GM12878 (cell line): ENCODE results near the gene NUMA1.

ENCODE experiments used
- EZH2 ChIP-seq: IDR thresholded peaks from 2 replicates; pipeline ENCODE4 v1.6.1; 2012; ENCODE audit warnings: low read depth, mild to moderate bottlenecking, control low read depth, inconsistent platforms, low read length, borderline replicate concordance; ENCODE audit not compliant: control insufficient read depth
- JUND ChIP-seq: IDR thresholded peaks from 2 replicates; pipeline ENCODE4 v1.6.1; 2012; ENCODE audit warnings: low read depth, mild to moderate bottlenecking, low read length, improper control_type of control experiment, moderate library complexity
- MTA3 ChIP-seq: IDR thresholded peaks from 2 replicates; pipeline ENCODE4 v1.6.1; 2012; ENCODE audit warnings: low read length, inconsistent platforms, borderline replicate concordance
- POLR2A ChIP-seq: IDR thresholded peaks from 2 replicates; pipeline ENCODE4 v1.6.1; 2011; ENCODE audit warnings: low read depth, mild to moderate bottlenecking, low read length
- SIN3A ChIP-seq: IDR thresholded peaks from 2 replicates; pipeline ENCODE4 v1.6.1; 2012; ENCODE audit warnings: low read depth, low read length, improper control_type of control experiment
- TF ChIP-seq, protein P1 (sequence below): IDR thresholded peaks from 2 replicates; pipeline ENCODE4 v1.6.1; 2011; ENCODE audit warnings: low read depth, mild to moderate bottlenecking, low read length, moderate library complexity, borderline replicate concordance; ENCODE audit errors: extremely low read depth
- TF ChIP-seq, protein P2 (sequence below): fragments of 450-650 bp; IDR thresholded peaks from 2 replicates; pipeline ENCODE4 v1.6.1; 2016; ENCODE audit warnings: mild to moderate bottlenecking
- TF ChIP-seq, protein P3 (sequence below), 3 experiments: IDR thresholded peaks in 2 of 3; conservative IDR thresholded peaks in 1 of 3; 2 replicates each; pipeline ENCODE4 v1.5.1; 2011; ENCODE audit warnings: low read depth in 3 of 3, low read length in 3 of 3, mild to moderate bottlenecking in 3 of 3, control low read depth in 2 of 3, moderate library complexity in 2 of 3, inconsistent platforms in 1 of 3, mixed read lengths in 1 of 3; ENCODE audit not compliant: control insufficient read depth in 2 of 3, insufficient read depth in 1 of 3; ENCODE audit errors: extremely low read depth in 1 of 3
- TF ChIP-seq, protein P4 (sequence below): IDR thresholded peaks from 2 replicates; pipeline ENCODE4 v1.6.1; 2012; ENCODE audit warnings: low read depth, low read length, improper control_type of control experiment
- TF ChIP-seq, protein P5 (sequence below): fragments of 450-650 bp; IDR thresholded peaks from 2 replicates; pipeline ENCODE4 v1.6.1; 2016; ENCODE audit warnings: mild to moderate bottlenecking, moderate library complexity, borderline replicate concordance
- TF ChIP-seq, protein P6 (sequence below): fragments of 450-650 bp; IDR thresholded peaks from 2 replicates; pipeline ENCODE4 v1.6.1; 2017; ENCODE audit warnings: antibody characterized with exemption, mild to moderate bottlenecking, moderate library complexity

DNA sequence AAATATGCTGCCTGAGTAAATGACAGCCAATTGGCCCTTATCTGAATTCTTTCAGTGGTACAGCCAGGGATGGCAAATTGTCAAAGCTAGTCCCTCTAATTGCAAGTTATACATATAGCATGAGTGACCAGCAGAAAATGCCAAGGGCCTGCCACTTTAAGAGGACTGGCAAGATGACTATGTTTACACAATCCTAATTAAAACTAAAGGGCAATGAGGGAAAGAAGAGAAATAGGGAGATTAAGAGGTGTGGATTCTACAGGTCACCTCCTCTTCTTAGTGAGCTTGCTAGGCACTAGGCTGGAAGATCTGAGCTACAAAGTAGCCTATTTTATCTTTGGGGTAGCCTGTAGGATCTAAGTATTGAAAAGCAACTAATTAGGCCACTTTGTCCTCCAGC is 13.5 kb downstream of the NUMA1 start:
- no peak for TF ChIP-seq SIN3A
- no peak for TF ChIP-seq POLR2A
- TF ChIP-seq, protein P1, sequence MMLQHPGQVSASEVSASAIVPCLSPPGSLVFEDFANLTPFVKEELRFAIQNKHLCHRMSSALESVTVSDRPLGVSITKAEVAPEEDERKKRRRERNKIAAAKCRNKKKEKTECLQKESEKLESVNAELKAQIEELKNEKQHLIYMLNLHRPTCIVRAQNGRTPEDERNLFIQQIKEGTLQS = no peak
- TF ChIP-seq, protein P2, sequence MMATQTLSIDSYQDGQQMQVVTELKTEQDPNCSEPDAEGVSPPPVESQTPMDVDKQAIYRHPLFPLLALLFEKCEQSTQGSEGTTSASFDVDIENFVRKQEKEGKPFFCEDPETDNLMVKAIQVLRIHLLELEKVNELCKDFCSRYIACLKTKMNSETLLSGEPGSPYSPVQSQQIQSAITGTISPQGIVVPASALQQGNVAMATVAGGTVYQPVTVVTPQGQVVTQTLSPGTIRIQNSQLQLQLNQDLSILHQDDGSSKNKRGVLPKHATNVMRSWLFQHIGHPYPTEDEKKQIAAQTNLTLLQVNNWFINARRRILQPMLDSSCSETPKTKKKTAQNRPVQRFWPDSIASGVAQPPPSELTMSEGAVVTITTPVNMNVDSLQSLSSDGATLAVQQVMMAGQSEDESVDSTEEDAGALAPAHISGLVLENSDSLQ = no peak
- TF ChIP-seq, protein P3, sequence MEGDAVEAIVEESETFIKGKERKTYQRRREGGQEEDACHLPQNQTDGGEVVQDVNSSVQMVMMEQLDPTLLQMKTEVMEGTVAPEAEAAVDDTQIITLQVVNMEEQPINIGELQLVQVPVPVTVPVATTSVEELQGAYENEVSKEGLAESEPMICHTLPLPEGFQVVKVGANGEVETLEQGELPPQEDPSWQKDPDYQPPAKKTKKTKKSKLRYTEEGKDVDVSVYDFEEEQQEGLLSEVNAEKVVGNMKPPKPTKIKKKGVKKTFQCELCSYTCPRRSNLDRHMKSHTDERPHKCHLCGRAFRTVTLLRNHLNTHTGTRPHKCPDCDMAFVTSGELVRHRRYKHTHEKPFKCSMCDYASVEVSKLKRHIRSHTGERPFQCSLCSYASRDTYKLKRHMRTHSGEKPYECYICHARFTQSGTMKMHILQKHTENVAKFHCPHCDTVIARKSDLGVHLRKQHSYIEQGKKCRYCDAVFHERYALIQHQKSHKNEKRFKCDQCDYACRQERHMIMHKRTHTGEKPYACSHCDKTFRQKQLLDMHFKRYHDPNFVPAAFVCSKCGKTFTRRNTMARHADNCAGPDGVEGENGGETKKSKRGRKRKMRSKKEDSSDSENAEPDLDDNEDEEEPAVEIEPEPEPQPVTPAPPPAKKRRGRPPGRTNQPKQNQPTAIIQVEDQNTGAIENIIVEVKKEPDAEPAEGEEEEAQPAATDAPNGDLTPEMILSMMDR (IDR thresholded peaks at IDR 0.05 in 2 of 3, conservative IDR thresholded peaks at IDR 0.05 in 1 of 3; ENCODE audit: control insufficient read depth in 2 of 3, extremely low read depth in 1 of 3, insufficient read depth in 1 of 3, low read depth in 3 of 3, low read length in 3 of 3) = no peak
- no peak for TF ChIP-seq EZH2
- TF ChIP-seq, protein P4, sequence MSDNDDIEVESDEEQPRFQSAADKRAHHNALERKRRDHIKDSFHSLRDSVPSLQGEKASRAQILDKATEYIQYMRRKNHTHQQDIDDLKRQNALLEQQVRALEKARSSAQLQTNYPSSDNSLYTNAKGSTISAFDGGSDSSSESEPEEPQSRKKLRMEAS = no peak
- TF ChIP-seq MTA3 = no peak
- TF ChIP-seq, protein P5, sequence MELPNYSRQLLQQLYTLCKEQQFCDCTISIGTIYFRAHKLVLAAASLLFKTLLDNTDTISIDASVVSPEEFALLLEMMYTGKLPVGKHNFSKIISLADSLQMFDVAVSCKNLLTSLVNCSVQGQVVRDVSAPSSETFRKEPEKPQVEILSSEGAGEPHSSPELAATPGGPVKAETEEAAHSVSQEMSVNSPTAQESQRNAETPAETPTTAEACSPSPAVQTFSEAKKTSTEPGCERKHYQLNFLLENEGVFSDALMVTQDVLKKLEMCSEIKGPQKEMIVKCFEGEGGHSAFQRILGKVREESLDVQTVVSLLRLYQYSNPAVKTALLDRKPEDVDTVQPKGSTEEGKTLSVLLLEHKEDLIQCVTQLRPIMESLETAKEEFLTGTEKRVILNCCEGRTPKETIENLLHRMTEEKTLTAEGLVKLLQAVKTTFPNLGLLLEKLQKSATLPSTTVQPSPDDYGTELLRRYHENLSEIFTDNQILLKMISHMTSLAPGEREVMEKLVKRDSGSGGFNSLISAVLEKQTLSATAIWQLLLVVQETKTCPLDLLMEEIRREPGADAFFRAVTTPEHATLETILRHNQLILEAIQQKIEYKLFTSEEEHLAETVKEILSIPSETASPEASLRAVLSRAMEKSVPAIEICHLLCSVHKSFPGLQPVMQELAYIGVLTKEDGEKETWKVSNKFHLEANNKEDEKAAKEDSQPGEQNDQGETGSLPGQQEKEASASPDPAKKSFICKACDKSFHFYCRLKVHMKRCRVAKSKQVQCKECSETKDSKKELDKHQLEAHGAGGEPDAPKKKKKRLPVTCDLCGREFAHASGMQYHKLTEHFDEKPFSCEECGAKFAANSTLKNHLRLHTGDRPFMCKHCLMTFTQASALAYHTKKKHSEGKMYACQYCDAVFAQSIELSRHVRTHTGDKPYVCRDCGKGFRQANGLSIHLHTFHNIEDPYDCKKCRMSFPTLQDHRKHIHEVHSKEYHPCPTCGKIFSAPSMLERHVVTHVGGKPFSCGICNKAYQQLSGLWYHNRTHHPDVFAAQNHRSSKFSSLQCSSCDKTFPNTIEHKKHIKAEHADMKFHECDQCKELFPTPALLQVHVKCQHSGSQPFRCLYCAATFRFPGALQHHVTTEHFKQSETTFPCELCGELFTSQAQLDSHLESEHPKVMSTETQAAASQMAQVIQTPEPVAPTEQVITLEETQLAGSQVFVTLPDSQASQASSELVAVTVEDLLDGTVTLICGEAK = no peak
- no peak for TF ChIP-seq JUND
- TF ChIP-seq, protein P6, sequence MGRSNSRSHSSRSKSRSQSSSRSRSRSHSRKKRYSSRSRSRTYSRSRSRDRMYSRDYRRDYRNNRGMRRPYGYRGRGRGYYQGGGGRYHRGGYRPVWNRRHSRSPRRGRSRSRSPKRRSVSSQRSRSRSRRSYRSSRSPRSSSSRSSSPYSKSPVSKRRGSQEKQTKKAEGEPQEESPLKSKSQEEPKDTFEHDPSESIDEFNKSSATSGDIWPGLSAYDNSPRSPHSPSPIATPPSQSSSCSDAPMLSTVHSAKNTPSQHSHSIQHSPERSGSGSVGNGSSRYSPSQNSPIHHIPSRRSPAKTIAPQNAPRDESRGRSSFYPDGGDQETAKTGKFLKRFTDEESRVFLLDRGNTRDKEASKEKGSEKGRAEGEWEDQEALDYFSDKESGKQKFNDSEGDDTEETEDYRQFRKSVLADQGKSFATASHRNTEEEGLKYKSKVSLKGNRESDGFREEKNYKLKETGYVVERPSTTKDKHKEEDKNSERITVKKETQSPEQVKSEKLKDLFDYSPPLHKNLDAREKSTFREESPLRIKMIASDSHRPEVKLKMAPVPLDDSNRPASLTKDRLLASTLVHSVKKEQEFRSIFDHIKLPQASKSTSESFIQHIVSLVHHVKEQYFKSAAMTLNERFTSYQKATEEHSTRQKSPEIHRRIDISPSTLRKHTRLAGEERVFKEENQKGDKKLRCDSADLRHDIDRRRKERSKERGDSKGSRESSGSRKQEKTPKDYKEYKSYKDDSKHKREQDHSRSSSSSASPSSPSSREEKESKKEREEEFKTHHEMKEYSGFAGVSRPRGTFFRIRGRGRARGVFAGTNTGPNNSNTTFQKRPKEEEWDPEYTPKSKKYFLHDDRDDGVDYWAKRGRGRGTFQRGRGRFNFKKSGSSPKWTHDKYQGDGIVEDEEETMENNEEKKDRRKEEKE = no peak
